ENCODE measurements around the gene DHH. TPM values are rescaled to one million over a fixed set of nuclear protein-coding genes. Genes with fewer than 3 reads are reported as not detected.

Gene DHH
- polyA plus RNA-seq, 2 of the 4 experiments (the other 2 are of a cell fraction), result not detected

DNA sequence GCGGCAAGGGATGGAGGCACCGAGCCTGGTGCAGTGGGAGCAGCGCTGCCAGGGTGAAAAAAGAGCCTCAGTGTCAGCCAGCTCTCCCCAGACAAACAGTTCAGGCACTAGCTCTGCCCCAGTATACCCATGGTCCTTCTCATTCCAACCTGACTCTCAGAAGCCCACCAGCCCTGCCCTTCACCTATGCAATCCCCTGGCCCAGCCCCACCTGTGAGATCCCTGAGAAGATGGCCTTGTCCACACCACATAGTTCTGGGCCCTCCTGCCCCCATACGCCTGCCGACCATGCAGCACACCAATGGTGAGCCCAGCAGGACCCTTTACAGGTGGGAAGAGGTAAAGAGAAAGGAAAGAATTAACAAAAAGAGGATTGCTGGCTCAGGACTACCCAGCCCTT is 40.5 kb downstream of the DHH start:
- no peak overlapping the region for H3K4me3 ChIP-seq
- 91% methylated on average over 5 of the region's 5 CpGs for WGBS (ENCODE audit: missing lambda C conversion rate)
- no peak overlapping the region for H3K27ac ChIP-seq
- ChIA-PET CTCF (interaction anchor here (0.8 to 3.3 kb wide), 8 partner anchors 11 to 150 kb away, joined by 3 to 27 read pairs (median 3); a partner anchor contains a TSS), POLR2A (no interaction called here)
- DNase-seq (ENCODE audit: low read depth in 1 of 2, low spot score in 1 of 2), result no peak
- no peak for FAIRE-seq
- H3K4me2 ChIP-seq, result no peak overlapping the region
- TF ChIP-seq ATOH8 (CRISPR knock-in tag; IDR thresholded peaks at IDR 0.05; ENCODE audit: low read depth) (no peak), CTCF (IDR thresholded peaks at IDR 0.05) (no peak), MYC (IDR thresholded peaks at IDR 0.05; ENCODE audit: borderline replicate concordance, low read length) (no peak), CEBPB (IDR thresholded peaks at IDR 0.05) (no peak), HES2 (IDR thresholded peaks at IDR 0.05) (no peak), EP300 (IDR thresholded peaks at IDR 0.05) (no peak), CBX2 (IDR thresholded peaks at IDR 0.05; ENCODE audit: borderline replicate concordance, low read depth) (no peak), EHMT2 (IDR thresholded peaks at IDR 0.05; ENCODE audit: low read depth) (no peak), BCL3 (IDR thresholded peaks at IDR 0.05) (no peak), TFCP2L1 (CRISPR knock-in tag; IDR thresholded peaks at IDR 0.05) (no peak), JUN (IDR thresholded peaks at IDR 0.05) (no peak), SMC3 (IDR thresholded peaks at IDR 0.05) (no peak), CBX8 (IDR thresholded peaks at IDR 0.05) (no peak), BHLHE40 (IDR thresholded peaks at IDR 0.05; ENCODE audit: low read depth, low read length) (no peak), RAD21 (conservative IDR thresholded peaks at IDR 0.05 in 1 of 2, IDR thresholded peaks at IDR 0.05 in 1 of 2) (no peak), ESRRA (IDR thresholded peaks at IDR 0.05; ENCODE audit: borderline replicate concordance, low read length) (no peak)
- TF ChIP-seq, protein P1, sequence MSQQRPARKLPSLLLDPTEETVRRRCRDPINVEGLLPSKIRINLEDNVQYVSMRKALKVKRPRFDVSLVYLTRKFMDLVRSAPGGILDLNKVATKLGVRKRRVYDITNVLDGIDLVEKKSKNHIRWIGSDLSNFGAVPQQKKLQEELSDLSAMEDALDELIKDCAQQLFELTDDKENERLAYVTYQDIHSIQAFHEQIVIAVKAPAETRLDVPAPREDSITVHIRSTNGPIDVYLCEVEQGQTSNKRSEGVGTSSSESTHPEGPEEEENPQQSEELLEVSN (IDR thresholded peaks at IDR 0.05; ENCODE audit: borderline replicate concordance, low read depth), result no peak
- no peaks in the 10 kb centered on the region for H3K9me3 ChIP-seq
- ATAC-seq, result no peak
- H3K4me1 ChIP-seq, result peaks cover 44% of the 10 kb centered on the region

GRCh38 chr12:49052451-49053208 is 42.0 kb downstream of the DHH start:
- FAIRE-seq, result no peak
- POLR2A ChIA-PET, result no interaction called here
- H3K4me1 ChIP-seq, result peaks cover 35% of the 10 kb centered on the region
- no peak overlapping the region for H3K27ac ChIP-seq
- H3K9me3 ChIP-seq, result no peaks in the 10 kb centered on the region
- H3K4me3 ChIP-seq, result no peak overlapping the region
- no peak overlapping the region for H3K4me2 ChIP-seq
- no peak for DNase-seq (ENCODE audit: low read depth in 1 of 2, low spot score in 1 of 2)
- CTCF ChIA-PET, result interaction anchor here (3.3 kb wide), 1 partner anchor 12 kb away, joined by 27 read pairs; no protein-coding TSS in a partner anchor
- ATAC-seq, result no peak
- TF ChIP-seq ZSCAN20 (CRISPR knock-in tag; IDR thresholded peaks at IDR 0.05) (no peak), ZNF302 (CRISPR knock-in tag; IDR thresholded peaks at IDR 0.05) (no peak), MYC (IDR thresholded peaks at IDR 0.05; ENCODE audit: borderline replicate concordance, low read length) (no peak), BCL3 (IDR thresholded peaks at IDR 0.05) (no peak), MAZ (IDR thresholded peaks at IDR 0.05; ENCODE audit: borderline replicate concordance, low read depth, low read length) (no peak), POLR2A (IDR thresholded peaks at IDR 0.05; ENCODE audit: low read length) (no peak), HES2 (IDR thresholded peaks at IDR 0.05) (no peak), ESRRA (IDR thresholded peaks at IDR 0.05; ENCODE audit: borderline replicate concordance, low read length) (no peak), PHF8 (IDR thresholded peaks at IDR 0.05; ENCODE audit: borderline replicate concordance, low read depth) (no peak)
- TF ChIP-seq, protein P1 (IDR thresholded peaks at IDR 0.05; ENCODE audit: borderline replicate concordance, low read depth), result no peak
- TF ChIP-seq, protein P2, sequence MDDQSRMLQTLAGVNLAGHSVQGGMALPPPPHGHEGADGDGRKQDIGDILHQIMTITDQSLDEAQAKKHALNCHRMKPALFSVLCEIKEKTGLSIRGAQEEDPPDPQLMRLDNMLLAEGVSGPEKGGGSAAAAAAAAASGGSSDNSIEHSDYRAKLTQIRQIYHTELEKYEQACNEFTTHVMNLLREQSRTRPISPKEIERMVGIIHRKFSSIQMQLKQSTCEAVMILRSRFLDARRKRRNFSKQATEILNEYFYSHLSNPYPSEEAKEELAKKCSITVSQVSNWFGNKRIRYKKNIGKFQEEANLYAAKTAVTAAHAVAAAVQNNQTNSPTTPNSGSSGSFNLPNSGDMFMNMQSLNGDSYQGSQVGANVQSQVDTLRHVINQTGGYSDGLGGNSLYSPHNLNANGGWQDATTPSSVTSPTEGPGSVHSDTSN (IDR thresholded peaks at IDR 0.05), result no peak
- 90% methylated on average over 16 of the region's 16 CpGs for WGBS (ENCODE audit: missing lambda C conversion rate)
